Tracheal epithelial cell (primary cell): ENCODE data around the gene SLC25A24. TPM values are rescaled to one million over a fixed set of nuclear protein-coding genes. Genes with fewer than 3 reads are reported as not detected.

Experiments
- total RNA-seq: library from RNA; depleted of rRNA; stranded (reverse); fragments of >200 nt; gene quantifications from 2 replicates; pipeline ENCODE4 v1.2.1, GENCODE V29; 2014

The SLC25A24 gene
- 52.9 and 68.4 TPM in 2 replicates for total RNA-seq

DNA sequence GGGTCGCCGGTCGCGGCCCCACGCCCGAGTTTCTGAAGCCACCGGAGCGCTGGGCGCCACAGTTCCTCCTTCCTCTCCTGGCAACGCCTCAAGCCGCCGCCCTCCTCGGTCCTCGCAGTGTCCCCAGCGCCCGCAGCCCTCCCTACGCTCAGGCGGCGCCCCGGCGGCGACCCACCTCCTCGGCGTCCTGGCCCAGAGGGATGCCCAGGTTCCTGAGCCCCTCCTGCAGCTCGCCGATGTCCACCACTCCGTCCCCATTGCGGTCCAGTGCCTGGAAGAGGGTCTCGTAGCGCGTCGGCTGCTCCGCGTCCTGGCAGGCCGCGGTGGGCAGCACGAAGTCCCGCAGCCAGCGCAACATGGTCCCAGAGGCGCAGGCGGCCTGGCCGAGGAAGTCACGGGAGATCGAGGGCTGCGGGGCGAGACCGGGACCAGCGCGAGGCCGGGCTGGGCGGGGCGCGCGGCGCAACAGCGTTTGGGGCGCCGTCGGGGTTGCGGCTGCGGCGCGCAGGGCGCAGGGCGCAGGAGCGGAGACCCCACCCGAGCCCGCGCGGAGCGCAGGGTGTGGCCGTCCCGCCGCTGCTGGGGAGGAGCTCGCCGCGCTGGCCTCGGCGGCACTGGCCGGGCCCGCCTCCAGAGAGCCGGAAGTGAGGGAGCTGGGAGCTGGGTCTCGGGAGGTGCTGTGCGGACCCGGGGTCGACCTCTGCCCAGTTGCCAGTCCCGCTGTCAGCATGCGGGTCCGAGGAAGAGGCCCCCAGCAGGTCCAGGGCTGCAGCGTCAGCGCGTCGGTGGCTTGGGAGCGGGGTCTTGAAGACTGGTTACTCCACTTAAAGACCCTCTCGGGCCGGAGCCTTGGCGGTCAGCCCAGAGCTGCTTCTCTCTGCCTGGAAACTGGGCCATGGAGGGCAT lies at the start of gene SLC25A24:
Gene SLC25A24, minus strand, starts transcription at position 563 of the 906 bp plus-strand sequence. Its CDS starts 205 bp downstream, at position 358.

DNA sequence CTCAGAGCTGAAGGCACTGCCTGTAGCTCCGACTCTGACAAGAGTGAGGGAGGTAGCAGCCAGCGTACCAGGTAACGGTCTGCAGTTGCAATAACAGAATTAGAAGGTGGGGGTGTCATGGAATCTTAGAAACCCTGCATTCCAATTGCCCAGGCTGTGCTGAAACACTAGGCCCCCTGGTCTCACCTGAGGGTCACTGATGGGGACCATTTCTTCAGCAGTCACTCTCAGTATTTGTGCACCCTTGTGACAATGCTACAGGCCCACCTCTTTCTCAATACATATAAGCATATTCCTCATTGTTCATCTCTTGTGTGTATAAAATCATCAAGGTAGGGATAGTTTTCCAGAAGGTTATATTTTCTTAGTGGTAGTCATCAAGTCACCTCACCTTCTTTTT lies 43.8 kb upstream of the SLC25A24 start, which contains the start of gene NBPF4:
Gene NBPF4, minus strand, starts transcription at position 101 of the 400 bp plus-strand sequence. CDS start 315 bp downstream, outside the sequence.

Other genes with a start within 250 kb of the SLC25A24 start
- gene VAV3, start 235.2 kb downstream of the SLC25A24 start, total RNA-seq = 0.96 and 24.9 TPM in 2 replicates
- gene NBPF4, start 43.7 kb upstream of the SLC25A24 start, total RNA-seq = 0.24 TPM in 1 of 2 replicates, not detected in the other
- gene NBPF6, start 250.0 kb upstream of the SLC25A24 start, total RNA-seq = not detected in 2 replicates